ENCODE data around the gene CASQ1. TPM values are rescaled to one million over a fixed set of nuclear protein-coding genes. Genes with fewer than 3 reads are reported as not detected.

The CASQ1 gene
- total and polyA plus RNA-seq, 3 donors from 2014 or later, result 3.4 to 10.2 (median 5.6) TPM

DNA sequence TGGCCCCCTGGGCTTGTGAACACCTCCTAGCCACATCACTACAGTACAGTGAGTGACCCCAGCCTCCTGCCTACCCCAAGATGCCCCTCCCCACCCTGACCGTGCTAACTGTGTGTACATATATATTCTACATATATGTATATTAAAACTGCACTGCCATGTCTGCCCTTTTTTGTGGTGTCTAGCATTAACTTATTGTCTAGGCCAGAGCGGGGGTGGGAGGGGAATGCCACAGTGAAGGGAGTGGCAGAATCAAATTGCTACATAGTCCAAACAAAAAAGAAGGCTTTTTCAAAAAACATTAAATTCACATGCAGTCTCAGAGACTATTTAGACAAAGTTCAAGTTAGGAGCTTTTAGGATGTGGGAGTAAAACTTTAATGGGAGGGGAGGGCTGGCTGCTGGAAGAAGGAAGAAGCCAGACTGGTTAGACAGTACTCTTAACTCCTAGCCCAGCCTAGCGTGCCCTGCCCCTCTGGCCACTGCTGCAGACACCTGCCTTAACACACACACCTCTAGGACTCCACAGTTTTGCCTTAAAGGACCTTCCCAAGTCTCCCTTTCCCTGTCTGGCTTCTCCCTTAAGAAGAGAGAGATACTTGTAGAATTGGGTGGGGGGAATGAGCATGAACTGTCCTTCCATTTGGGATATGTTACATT, 24.2 kb downstream of the CASQ1 start:
- intact Hi-C loops (cut with DNase I; ENCODE audit: low total_unique reads), result no loop called here
- TF ChIP-seq POLR2A (IDR thresholded peaks at IDR 0.05) (no peak), CTCF (IDR thresholded peaks at IDR 0.05) (no peak)
- 46 to 67% methylated on average over 3 of the region's 3 CpGs for WGBS, 2 donors
- no peaks in the 10 kb centered on the region for H3K9me3 ChIP-seq
- H3K4me3 ChIP-seq, result no peak overlapping the region
- peak overlapping the region in 1 of 2 donors; percentile 39 for H3K27ac ChIP-seq
- no peaks in the 10 kb centered on the region for H3K27me3 ChIP-seq
- peaks cover 57% of the 10 kb centered on the region for H3K4me1 ChIP-seq
- H3K36me3 ChIP-seq (ENCODE audit: low read depth, missing control alignments), result peaks cover 3% of the 10 kb centered on the region
- DNase-seq, result peak; percentile 72

DNA sequence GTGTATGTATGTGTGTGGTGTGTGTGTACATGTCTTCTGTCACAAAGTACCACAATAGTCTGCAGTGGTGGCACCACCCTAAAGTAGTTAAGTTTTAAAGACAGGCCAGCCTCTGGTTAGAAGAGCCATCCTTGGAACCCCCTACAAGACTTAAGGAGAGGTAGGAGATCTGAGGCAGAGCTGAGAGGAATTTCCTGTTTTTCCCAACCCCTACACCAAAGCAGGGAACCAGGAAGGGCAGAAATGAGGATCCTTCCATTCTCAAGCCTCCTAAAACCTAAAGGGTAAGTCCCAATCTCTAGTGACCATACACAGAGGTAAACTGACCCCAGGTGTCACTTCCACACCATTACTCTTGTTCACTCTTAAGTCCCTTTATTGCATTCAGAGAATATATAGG, 25.9 kb downstream of the CASQ1 start:
- H3K4me3 ChIP-seq, result no peak overlapping the region
- no peak for TF ChIP-seq CTCF (IDR thresholded peaks at IDR 0.05)
- no peak for TF ChIP-seq POLR2A (IDR thresholded peaks at IDR 0.05)
- peaks cover 46% of the 10 kb centered on the region for H3K4me1 ChIP-seq
- intact Hi-C loops (cut with DNase I; ENCODE audit: low total_unique reads), result no loop called here
- H3K27ac ChIP-seq, result no peak overlapping the region
- H3K27me3 ChIP-seq, result no peaks in the 10 kb centered on the region
- no peak for DNase-seq
- H3K9me3 ChIP-seq, result no peaks in the 10 kb centered on the region
- peaks cover 3% of the 10 kb centered on the region for H3K36me3 ChIP-seq (ENCODE audit: low read depth, missing control alignments)

GRCh38 chr1:160217481-160218051, 27.2 kb downstream of the CASQ1 start:
- intact Hi-C loops (cut with DNase I; ENCODE audit: low total_unique reads), result no loop called here
- WGBS, 2 donors, result 51 to 61% methylated on average over 10 of the region's 10 CpGs
- H3K4me3 ChIP-seq, result no peak overlapping the region
- TF ChIP-seq CTCF (IDR thresholded peaks at IDR 0.05) (no peak), POLR2A (IDR thresholded peaks at IDR 0.05) (no peak)
- H3K4me1 ChIP-seq, result peaks cover 45% of the 10 kb centered on the region
- H3K27ac ChIP-seq, result peak overlapping the region; percentile 26 to 72
- no peak for DNase-seq
- H3K36me3 ChIP-seq (ENCODE audit: low read depth, missing control alignments), result peaks cover 3% of the 10 kb centered on the region
- no peaks in the 10 kb centered on the region for H3K27me3 ChIP-seq
- H3K9me3 ChIP-seq, result no peaks in the 10 kb centered on the region

DNA sequence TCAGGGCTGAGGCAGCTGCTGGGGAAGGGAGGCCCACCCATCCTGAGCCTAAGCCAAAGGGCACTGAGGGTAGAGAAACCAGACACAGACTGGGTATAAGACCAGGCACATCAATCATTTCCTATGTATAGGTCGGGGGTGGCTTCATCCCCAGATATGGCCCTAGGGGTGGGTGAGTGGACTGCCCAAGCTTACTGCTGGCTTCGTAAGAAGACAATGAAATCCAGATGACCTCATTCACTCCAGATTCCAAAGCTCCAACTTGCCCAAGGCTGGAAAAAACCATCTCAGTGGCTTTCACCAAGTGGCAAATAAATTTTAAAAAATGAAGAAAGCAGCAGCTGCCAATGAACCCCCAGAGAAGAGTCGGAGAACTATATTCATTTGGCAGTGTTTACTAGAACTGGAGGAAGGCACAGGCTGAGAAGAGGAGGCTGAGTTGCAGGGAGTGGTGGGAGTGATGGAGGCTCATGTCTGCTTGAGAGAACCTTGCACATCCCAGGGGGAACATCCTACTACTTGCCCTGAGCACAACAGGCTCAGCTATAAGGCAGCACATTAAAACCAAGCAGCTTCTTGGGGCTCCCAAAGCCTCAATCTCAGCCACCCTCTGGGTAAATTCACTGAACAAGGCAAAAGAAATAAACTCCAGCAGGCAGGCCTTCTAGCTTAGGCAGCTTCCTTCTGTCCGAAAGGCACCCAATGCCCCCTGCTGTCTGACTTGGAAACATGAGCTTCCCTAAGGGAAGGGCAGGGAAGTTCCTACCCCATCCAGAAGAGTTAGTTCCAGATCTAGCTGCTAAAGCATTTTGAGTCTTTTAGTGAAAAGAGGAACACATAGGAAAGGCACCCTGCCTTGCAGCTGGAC, 28.9 kb downstream of the CASQ1 start:
- WGBS, 2 donors, result 37 to 55% methylated on average over 4 of the region's 4 CpGs
- DNase-seq, result peak; percentile 69
- H3K27ac ChIP-seq, result peak overlapping the region; percentile 54 to 72
- H3K27me3 ChIP-seq, result no peaks in the 10 kb centered on the region
- TF ChIP-seq CTCF (IDR thresholded peaks at IDR 0.05) (peak; percentile 51 to 61 (median 53)), POLR2A (IDR thresholded peaks at IDR 0.05) (no peak)
- no peaks in the 10 kb centered on the region for H3K9me3 ChIP-seq
- H3K4me1 ChIP-seq, result peaks cover 43% of the 10 kb centered on the region
- H3K4me3 ChIP-seq, result no peak overlapping the region
- peaks cover 2% of the 10 kb centered on the region for H3K36me3 ChIP-seq (ENCODE audit: low read depth, missing control alignments)
- intact Hi-C loops (cut with DNase I; ENCODE audit: low total_unique reads), result no loop called here
